NCI-H446 (cell line): ENCODE data around the gene CYTH1.
"Not testable (repeated sequence)": the region's sequence is repeated elsewhere in the genome, so short reads cannot be mapped to it uniquely, and the experiment has no call there.

Experiments used
- DNase-seq, 2 experiments: peaks; one replicate each; lab custom pipeline; 2025; lab: John Stamatoyannopoulos, UW

The CYTH1 gene

GRCh38 chr17:78687125-78687524 lies 94.9 kb downstream of the CYTH1 start:
- no peak for DNase-seq

GRCh38 chr17:78684026-78684425 lies 98.0 kb downstream of the CYTH1 start:
- no peak for DNase-seq

- DNase-seq: no peak
Observed at GRCh38 chr17:78683408-78683961, 98.6 kb downstream of the CYTH1 start.

GRCh38 chr17:78682363-78682762 lies 99.7 kb downstream of the CYTH1 start:
- DNase-seq: no peak

- no peak for DNase-seq
Observed at GRCh38 chr17:78680436-78680835, 101.6 kb downstream of the CYTH1 start.

- DNase-seq: no peak
Observed at GRCh38 chr17:78679495-78680395, 102.3 kb downstream of the CYTH1 start.

- DNase-seq: no peak
Observed at GRCh38 chr17:78678711-78679110, 103.4 kb downstream of the CYTH1 start.

- no peak for DNase-seq
Observed at GRCh38 chr17:78678222-78678557, 103.9 kb downstream of the CYTH1 start.

- no peak for DNase-seq
Observed at GRCh38 chr17:78677303-78678221, 104.5 kb downstream of the CYTH1 start.

GRCh38 chr17:78676412-78677302 lies 105.4 kb downstream of the CYTH1 start:
- no peak for DNase-seq

- no peak for DNase-seq
Observed at GRCh38 chr17:78675836-78676235, 106.2 kb downstream of the CYTH1 start.

GRCh38 chr17:78675316-78675616 lies 106.8 kb downstream of the CYTH1 start:
- DNase-seq: no peak

- no peak for DNase-seq
Observed at GRCh38 chr17:78674595-78675315, 107.3 kb downstream of the CYTH1 start.

GRCh38 chr17:78674156-78674555 lies 107.9 kb downstream of the CYTH1 start:
- DNase-seq: no peak

- DNase-seq: no peak
Observed at GRCh38 chr17:78673395-78673794, 108.7 kb downstream of the CYTH1 start.

GRCh38 chr17:78672871-78673371 lies 109.2 kb downstream of the CYTH1 start:
- DNase-seq: no peak

GRCh38 chr17:78672005-78672404 lies 110.1 kb downstream of the CYTH1 start:
- DNase-seq: no peak

GRCh38 chr17:78671726-78672001 lies 110.4 kb downstream of the CYTH1 start:
- not testable (repeated sequence) for DNase-seq

- DNase-seq: no peak
Observed at GRCh38 chr17:78670850-78671725, 111.0 kb downstream of the CYTH1 start.

- DNase-seq: no peak
Observed at GRCh38 chr17:78669975-78670518, 112.0 kb downstream of the CYTH1 start.
